Measurements from ENCODE around the gene SLC15A4. TPM values are rescaled to one million over a fixed set of nuclear protein-coding genes. Genes with fewer than 3 reads are reported as not detected.

The SLC15A4 gene
- total RNA-seq, 1 donor from 2014 or later: 11.9 TPM

DNA sequence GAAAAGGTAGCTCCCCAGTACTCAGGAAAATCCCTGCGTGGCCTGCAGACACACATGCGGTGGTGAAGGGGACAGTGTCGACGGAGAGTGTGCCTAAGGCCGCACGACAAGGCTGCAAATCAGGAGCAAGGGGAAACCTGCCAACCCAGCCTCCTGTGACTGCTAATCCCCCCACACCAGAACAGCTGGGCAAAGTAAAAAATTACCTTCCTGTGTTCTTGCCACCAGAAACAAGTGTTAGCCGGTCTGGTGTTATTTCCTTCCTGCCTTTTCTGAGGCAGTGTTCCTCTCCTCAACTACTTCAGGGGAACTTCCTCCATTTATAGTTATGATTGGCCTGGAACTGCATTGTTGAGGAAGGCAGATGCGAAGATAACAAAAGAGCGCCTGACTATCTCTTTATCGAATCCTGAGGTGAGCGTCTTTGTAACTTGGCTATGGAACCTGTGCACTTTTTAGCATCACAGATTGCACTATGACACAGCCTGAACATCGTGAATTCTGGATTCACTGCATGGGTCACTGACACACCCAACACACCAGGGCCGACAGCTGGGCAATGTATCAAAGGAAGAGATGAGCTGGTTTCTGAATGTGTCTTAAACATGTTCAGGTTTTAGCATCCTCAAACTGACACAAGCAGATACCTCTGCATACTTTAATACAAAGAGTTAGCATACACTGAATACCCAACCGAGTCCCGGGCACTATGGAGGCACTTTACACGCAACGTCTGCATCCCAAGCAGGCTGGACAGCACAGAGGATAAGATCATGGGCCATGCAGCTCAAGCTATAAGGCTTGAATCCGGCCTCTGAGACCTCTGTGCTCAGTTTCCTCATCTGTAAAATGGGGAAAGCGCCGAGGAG is 28.9 kb downstream of the SLC15A4 start:
- Mint-ChIP-seq H3K4me1 (ENCODE audit: low read depth, unreplicated experiment) (no peaks in the 10 kb centered on the region), H3K27ac (ENCODE audit: unreplicated experiment) (no peak overlapping the region), H3K4me3 (ENCODE audit: unreplicated experiment) (no peak overlapping the region), H3K9me3 (ENCODE audit: unreplicated experiment) (no peaks in the 10 kb centered on the region), H3K36me3 (ENCODE audit: low read depth, unreplicated experiment) (peaks cover 10% of the 10 kb centered on the region), H3K27me3 (ENCODE audit: low read depth, unreplicated experiment) (no peaks in the 10 kb centered on the region)
- Histone ChIP-seq H3K79me2 (ENCODE audit: insufficient read depth, low read length) (peaks cover 12% of the 10 kb centered on the region), H4K20me1 (ENCODE audit: insufficient read depth, low read length) (peaks cover 14% of the 10 kb centered on the region), H3K4me2 (ENCODE audit: low read length) (no peak overlapping the region), H3K36me3 (ENCODE audit: insufficient read depth, low read length) (peaks cover 37% of the 10 kb centered on the region), H3K9ac (ENCODE audit: low read length) (no peak overlapping the region), H3K9me3 (ENCODE audit: insufficient read depth, low read depth, low read length) (no peaks in the 10 kb centered on the region), H3K27ac (ENCODE audit: low read depth, low read length) (no peak overlapping the region), H3K4me1 (ENCODE audit: insufficient read depth, low read length) (peaks cover 26% of the 10 kb centered on the region), H2AFZ (ENCODE audit: low read depth, low read length) (no peak overlapping the region), H3K27me3 (ENCODE audit: insufficient read depth, low read length) (no peaks in the 10 kb centered on the region), H3K4me3 (ENCODE audit: insufficient read depth, low read depth, low read length) (no peak overlapping the region)
- FAIRE-seq (no peak), DNase-seq (ENCODE audit: low read depth) (no peak)
- no peak for TF ChIP-seq EZH2 (IDR thresholded peaks at IDR 0.05; ENCODE audit: insufficient read depth, low read length)
- TF ChIP-seq, protein P1, sequence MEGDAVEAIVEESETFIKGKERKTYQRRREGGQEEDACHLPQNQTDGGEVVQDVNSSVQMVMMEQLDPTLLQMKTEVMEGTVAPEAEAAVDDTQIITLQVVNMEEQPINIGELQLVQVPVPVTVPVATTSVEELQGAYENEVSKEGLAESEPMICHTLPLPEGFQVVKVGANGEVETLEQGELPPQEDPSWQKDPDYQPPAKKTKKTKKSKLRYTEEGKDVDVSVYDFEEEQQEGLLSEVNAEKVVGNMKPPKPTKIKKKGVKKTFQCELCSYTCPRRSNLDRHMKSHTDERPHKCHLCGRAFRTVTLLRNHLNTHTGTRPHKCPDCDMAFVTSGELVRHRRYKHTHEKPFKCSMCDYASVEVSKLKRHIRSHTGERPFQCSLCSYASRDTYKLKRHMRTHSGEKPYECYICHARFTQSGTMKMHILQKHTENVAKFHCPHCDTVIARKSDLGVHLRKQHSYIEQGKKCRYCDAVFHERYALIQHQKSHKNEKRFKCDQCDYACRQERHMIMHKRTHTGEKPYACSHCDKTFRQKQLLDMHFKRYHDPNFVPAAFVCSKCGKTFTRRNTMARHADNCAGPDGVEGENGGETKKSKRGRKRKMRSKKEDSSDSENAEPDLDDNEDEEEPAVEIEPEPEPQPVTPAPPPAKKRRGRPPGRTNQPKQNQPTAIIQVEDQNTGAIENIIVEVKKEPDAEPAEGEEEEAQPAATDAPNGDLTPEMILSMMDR (IDR thresholded peaks at IDR 0.05; ENCODE audit: insufficient read depth, low read depth, low read length): no peak

DNA sequence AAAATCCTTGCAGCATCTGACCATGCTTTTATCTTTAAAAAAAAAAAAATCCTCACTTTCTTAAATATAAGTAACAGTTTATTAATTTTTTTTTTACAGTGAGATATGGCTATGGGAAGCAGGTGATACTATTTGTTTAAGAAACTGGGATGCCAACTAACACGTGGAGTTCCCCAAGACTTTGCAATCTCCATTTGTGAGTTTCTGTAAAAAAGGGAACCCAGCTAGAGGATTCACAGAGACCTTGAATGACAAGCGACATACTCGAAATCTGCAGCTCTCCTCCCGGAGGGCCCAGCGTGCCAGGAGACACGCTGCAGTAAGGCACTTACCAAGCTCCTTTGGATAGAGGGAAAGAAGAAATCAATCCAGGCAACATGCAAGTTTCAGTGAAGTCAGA is 30.1 kb downstream of the SLC15A4 start:
- Mint-ChIP-seq H3K9me3 (ENCODE audit: unreplicated experiment) (no peaks in the 10 kb centered on the region), H3K27ac (ENCODE audit: unreplicated experiment) (no peak overlapping the region), H3K4me1 (ENCODE audit: low read depth, unreplicated experiment) (no peaks in the 10 kb centered on the region), H3K36me3 (ENCODE audit: low read depth, unreplicated experiment) (peaks cover 10% of the 10 kb centered on the region), H3K4me3 (ENCODE audit: unreplicated experiment) (no peak overlapping the region), H3K27me3 (ENCODE audit: low read depth, unreplicated experiment) (no peaks in the 10 kb centered on the region)
- no peak overlapping the region for H3K9ac ChIP-seq (ENCODE audit: low read length)
- no peak overlapping the region for H2AFZ ChIP-seq (ENCODE audit: low read depth, low read length)
- DNase-seq (ENCODE audit: low read depth): no peak
- peaks cover 14% of the 10 kb centered on the region for H4K20me1 ChIP-seq (ENCODE audit: insufficient read depth, low read length)
- H3K4me2 ChIP-seq (ENCODE audit: low read length): no peak overlapping the region
- H3K27ac ChIP-seq (ENCODE audit: low read depth, low read length): no peak overlapping the region
- TF ChIP-seq, protein P1 (IDR thresholded peaks at IDR 0.05; ENCODE audit: insufficient read depth, low read depth, low read length): no peak
- no peak for TF ChIP-seq EZH2 (IDR thresholded peaks at IDR 0.05; ENCODE audit: insufficient read depth, low read length)
- peaks cover 36% of the 10 kb centered on the region for H3K36me3 ChIP-seq (ENCODE audit: insufficient read depth, low read length)
- H3K4me3 ChIP-seq (ENCODE audit: insufficient read depth, low read depth, low read length): no peak overlapping the region
- peaks cover 12% of the 10 kb centered on the region for H3K79me2 ChIP-seq (ENCODE audit: insufficient read depth, low read length)
- no peak for FAIRE-seq
- peaks cover 26% of the 10 kb centered on the region for H3K4me1 ChIP-seq (ENCODE audit: insufficient read depth, low read length)
- H3K9me3 ChIP-seq (ENCODE audit: insufficient read depth, low read depth, low read length): no peaks in the 10 kb centered on the region
- no peaks in the 10 kb centered on the region for H3K27me3 ChIP-seq (ENCODE audit: insufficient read depth, low read length)

DNA sequence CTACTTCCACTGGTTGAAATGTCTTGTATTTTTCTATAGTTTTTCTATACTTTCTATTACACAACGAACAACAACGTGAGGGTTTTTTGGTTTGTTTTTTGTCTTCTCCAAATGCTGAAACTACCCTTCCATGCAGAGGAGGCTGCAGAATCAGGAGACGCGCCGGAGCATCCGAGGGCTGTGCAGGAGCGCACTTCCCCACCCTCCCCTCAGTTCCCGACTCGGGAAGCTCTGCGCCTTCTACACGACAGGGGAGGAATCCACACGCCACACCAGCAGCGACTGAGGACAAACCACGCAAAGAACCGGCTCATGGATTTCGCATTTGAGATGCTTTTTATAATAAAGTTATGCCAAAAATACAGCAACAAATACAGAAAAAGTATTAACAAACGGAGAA is 30.9 kb downstream of the SLC15A4 start:
- no peak overlapping the region for H3K4me3 Mint-ChIP-seq (ENCODE audit: unreplicated experiment)
- no peak overlapping the region for H3K27ac Mint-ChIP-seq (ENCODE audit: unreplicated experiment)
- Histone ChIP-seq H3K4me1 (ENCODE audit: insufficient read depth, low read length) (peaks cover 20% of the 10 kb centered on the region), H3K4me2 (ENCODE audit: low read length) (no peak overlapping the region), H3K36me3 (ENCODE audit: insufficient read depth, low read length) (peaks cover 33% of the 10 kb centered on the region), H3K9ac (ENCODE audit: low read length) (no peak overlapping the region), H3K27ac (ENCODE audit: low read depth, low read length) (no peak overlapping the region), H2AFZ (ENCODE audit: low read depth, low read length) (no peak overlapping the region), H4K20me1 (ENCODE audit: insufficient read depth, low read length) (peaks cover 14% of the 10 kb centered on the region), H3K27me3 (ENCODE audit: insufficient read depth, low read length) (no peaks in the 10 kb centered on the region), H3K9me3 (ENCODE audit: insufficient read depth, low read depth, low read length) (no peaks in the 10 kb centered on the region), H3K4me3 (ENCODE audit: insufficient read depth, low read depth, low read length) (no peak overlapping the region), H3K79me2 (ENCODE audit: insufficient read depth, low read length) (peaks cover 12% of the 10 kb centered on the region)
- no peaks in the 10 kb centered on the region for H3K9me3 Mint-ChIP-seq (ENCODE audit: unreplicated experiment)
- FAIRE-seq (no peak), DNase-seq (ENCODE audit: low read depth) (no peak)
- TF ChIP-seq EZH2 (IDR thresholded peaks at IDR 0.05; ENCODE audit: insufficient read depth, low read length): no peak
- TF ChIP-seq, protein P1 (IDR thresholded peaks at IDR 0.05; ENCODE audit: insufficient read depth, low read depth, low read length): no peak
- H3K27me3 Mint-ChIP-seq (ENCODE audit: low read depth, unreplicated experiment): no peaks in the 10 kb centered on the region
- H3K36me3 Mint-ChIP-seq (ENCODE audit: low read depth, unreplicated experiment): peaks cover 10% of the 10 kb centered on the region
- H3K4me1 Mint-ChIP-seq (ENCODE audit: low read depth, unreplicated experiment): no peaks in the 10 kb centered on the region

Data from astrocyte (in vitro differentiated cells and primary cell).